Renal pelvis (tissue), 12 donors: ENCODE data around the gene FERD3L. TPM values are rescaled to one million over a fixed set of nuclear protein-coding genes. Genes with fewer than 3 reads are reported as not detected.
"Not testable (repeated sequence)": the region's sequence is repeated elsewhere in the genome, so short reads cannot be mapped to it uniquely, and the experiment has no call there.

Experiments
- DNase-seq: peaks from one replicate; pipeline ENCODE4 v3.0.0-alpha.2; 2013
- long read RNA-seq, 16 experiments: transcript quantifications; one replicate each; lab custom pipeline, GENCODE V29; 2026
- polyA plus RNA-seq, 3 donors: library from polyadenylated mRNA; unstranded; fragments of 120-200 nt; gene quantifications; one replicate each; pipeline ENCODE4 v1.2.1, GENCODE V29; 2013; ENCODE audit not compliant: insufficient read length in 3 of 3

The FERD3L gene, protein sequence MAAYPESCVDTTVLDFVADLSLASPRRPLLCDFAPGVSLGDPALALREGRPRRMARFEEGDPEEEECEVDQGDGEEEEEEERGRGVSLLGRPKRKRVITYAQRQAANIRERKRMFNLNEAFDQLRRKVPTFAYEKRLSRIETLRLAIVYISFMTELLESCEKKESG
- polyA plus RNA-seq = not detected
- long read RNA-seq, donor 1 = 0 reads
- long read RNA-seq, donor 2 = 0 reads
- long read RNA-seq, donor 3 = 0 reads
- long read RNA-seq, donor 4 = 0 reads
- long read RNA-seq, donor 5 = 0 reads
- long read RNA-seq, donor 6 = 0 reads
- long read RNA-seq, donor 7 = 0 reads
- long read RNA-seq, donor 8 = 0 reads
- long read RNA-seq, donor 9 = 0 reads
- long read RNA-seq, donor 10 = 0 reads
- long read RNA-seq, donor 11 = 0 reads
- long read RNA-seq, donor 12 = 0 reads
- long read RNA-seq, donor 13 = 0 reads
- long read RNA-seq, donor 14 = 0 reads
- long read RNA-seq, donor 15 = 0 reads
- long read RNA-seq, donor 16 = 0 reads

DNA sequence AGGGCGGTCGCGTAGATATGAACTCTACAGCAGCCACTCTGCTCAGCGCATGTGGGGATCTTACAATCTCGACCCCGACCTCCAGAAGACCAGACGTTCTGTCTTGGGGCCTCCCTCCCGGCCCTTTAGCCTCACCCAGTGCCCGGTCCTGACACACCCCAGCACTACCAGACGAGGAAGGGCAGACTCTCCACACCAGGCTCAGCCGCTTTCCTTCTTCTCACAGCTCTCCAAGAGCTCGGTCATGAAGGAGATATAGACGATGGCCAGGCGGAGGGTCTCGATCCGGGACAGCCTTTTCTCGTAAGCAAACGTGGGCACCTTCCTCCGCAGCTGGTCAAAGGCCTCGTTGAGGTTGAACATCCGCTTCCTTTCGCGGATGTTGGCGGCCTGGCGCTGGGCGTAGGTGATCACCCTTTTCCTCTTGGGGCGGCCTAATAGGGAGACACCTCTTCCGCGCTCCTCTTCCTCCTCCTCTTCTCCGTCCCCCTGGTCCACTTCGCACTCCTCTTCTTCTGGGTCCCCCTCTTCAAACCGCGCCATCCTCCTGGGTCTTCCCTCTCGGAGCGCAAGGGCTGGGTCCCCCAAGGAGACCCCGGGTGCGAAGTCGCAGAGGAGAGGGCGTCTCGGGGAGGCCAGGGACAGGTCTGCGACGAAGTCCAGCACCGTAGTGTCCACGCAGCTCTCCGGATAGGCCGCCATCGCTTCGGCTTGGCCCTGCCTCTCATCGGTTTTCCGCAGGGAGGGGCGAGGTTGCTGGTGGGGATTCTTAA, at the start of gene FERD3L:
TSS of gene FERD3L (minus strand) at position 761 of the 773 bp plus-strand sequence. CDS start at position 702, 59 bp downstream.
- DNase-seq = no peak

DNA sequence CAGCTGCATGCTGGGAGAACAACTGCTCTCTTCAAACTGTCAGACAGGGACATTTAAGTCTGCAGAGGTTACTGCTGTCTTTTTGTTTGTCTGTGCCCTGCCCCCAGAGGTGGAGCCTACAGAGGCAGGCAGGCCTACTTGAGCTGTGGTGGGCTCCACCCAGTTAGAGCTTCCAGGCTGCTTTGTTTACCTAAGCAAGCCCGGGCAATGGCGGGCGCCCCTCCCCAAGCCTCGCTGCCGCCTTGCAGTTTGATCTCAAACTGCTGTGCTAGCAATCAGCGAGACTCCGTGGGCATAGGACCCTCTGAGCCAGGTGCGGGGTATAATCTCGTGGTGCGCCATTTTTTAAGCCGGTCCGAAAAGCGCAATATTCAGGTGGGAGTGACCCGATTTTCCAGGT, 49.2 kb upstream of the FERD3L start:
- DNase-seq = not testable (repeated sequence)

DNA sequence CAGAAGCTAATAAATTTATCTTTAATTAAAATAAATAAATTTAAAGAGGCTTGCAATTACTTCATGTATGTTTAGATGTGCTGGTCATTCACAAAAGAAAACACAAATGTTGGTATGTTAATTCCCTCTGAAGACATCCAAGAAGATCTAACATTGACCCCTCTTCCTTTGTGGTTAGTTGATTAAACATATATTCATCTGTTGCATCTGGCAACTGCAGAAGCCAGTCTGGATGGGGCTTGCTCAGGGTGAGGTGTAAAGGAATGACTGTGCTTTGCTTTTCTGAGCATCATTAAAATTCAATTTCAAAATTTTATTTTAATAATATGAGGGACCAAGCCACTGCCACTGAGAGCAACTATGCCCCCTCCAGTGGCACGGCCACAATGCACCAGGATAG, 36.4 kb upstream of the FERD3L start:
- no peak for DNase-seq

DNA sequence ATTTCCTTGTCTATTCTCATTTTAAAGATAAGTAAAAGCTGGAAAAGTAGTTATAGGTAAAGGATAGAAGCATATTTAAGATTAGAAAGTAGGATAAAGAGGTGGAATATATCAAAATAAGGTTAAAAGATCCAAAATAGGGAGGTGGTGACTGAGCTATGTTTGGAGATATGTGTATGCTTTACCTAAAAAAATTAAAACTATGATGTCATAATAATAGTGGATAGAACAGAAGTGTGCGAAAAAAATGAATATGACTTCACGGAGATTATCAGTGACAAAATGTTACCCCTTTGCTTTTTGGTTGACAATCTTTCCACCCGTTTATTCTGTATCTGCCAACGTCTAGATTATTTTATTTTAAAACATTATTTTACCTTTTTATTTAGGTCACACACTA, 33.4 kb upstream of the FERD3L start:
- DNase-seq = no peak

DNA sequence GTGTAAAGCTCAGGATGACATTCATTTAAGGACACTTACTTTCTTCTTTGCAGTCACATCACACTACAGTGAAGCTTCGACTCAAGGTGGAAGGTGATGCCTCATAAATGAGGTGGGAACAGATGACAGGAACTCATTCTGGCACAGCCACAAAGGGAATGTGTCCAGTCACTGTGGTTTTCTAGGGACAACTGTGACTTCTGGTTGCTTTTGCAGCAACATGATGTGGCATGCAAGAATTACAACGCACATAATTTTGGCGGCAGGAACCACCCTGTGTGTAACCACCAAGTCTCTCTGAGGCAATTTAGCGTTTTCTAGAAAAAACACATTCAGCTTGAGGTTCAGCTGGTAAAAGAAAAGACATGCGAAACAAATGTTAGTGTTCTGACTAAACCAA, 32.0 kb upstream of the FERD3L start:
- no peak for DNase-seq

DNA sequence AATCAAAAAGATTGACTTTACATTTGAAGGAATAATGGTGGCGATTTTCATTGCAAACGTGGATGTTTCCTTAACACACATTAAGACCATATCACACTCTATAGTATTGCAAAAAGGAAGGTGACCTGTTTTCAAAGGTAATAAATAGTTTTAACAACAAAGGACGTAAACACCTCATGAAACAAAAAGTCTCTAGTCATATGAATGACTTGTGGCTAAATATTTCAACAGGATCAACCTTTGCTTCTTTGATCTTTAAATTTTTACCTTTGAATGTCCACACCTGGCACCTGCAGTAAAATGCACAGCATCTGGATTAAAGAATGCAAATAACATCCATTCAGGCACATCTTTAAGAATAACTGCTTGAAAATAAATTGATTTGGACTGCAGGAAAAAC, 30.0 kb upstream of the FERD3L start:
- no peak for DNase-seq

DNA sequence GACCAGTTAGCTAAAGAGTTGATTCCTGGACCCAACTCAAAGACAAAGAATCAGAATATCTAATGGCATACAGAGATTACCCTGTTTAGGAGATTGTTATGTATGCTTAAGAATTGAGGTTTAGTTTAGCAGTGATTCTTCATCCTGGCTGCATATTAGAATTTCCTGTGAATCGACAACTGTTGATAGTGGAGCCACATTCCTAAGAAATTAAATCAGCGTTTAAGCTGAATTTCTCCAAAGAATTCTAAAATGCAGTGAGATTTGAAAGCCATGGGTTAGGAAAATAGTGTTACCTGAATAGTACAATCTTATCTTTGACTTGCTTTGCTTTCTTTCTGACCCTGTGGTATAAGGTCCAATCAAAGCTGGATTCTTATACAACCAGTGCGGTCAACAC, 16.4 kb upstream of the FERD3L start:
- DNase-seq = no peak

DNA sequence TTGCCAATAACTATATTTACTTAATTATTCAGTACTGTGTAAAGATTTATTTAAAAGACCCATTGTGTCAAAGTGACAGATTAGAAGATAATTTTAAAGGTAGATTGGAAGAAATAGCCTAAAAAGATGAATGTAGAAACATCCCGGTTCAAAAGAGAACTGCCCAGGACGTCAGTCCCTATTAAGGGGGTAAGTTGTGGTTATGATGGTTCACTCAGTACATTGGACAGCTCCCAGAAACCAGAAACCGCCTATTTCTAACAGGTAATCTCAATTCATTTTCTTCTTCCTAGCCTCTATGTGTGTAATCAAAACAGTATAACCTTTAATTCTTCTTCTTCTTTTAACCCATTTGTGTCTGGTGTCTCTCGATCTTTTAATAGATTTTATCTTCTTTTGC, 1.5 kb upstream of the FERD3L start:
- DNase-seq = peak; percentile 48

DNA sequence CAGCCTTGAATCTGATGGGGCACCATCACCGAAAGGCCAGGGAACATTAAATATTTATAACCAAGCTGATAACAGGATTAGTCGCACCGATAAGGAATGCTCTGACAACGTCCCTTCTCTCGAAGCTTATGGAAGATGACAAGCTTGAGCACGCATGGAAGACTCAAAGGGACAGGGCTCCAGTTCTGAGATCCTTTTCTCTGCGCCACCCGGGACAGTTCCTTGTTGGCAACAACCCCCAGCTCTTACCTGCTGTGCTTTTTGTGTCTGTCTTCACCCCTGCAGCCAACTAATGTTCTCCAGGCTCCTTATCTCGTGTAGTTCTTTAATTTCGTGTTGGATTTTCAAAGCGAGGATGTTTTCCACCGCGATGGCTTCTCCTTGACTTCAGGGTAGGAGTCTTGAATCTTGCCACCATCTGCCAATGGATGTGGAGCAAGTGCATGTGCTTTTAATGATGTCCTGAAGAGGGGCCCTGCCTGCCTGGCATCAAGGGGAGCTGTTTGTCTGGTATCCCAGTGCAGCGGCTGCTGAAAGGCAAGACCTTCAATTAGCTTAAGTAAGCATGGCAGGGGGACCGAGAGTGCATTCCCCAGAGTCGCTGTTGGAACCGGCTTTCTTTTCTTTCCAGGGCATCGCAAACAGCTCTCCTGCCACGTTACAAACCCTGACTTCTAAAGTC, 354 bp upstream of the FERD3L start:
- no peak for DNase-seq

DNA sequence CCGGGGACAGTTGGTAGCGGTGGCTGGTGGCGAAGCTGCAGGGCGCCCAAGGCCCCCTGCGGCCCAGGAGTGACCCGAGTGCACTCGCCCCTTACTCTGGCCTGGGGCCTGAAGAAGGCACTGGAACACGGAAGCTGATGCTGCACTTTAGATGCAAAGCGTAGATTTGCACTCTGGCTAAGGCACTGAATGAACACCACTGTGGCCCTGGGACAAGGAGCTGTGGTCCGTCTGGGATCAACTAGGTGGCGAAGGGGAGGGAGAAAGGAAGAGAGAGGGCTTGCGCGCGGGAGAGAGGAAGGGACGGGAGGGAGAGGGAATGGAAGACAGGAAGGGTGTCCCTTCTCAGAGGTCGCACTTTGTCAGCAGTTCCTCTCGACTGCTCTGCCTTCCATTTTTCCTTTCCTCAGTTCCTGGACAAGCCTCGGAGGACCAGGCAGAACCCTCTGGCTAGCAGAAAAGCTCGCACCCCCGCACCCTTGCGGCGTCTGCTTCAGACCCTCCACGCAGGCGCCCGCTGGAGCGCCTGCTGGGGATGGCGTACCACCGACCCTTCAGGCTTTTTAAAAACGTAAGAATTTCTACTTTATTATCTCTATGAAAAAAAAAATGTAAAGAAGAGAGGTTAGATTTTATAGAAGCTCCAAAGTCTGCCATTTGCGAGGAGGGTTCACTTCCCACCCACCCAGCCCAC, 1.2 kb downstream of the FERD3L start:
- no peak for DNase-seq

DNA sequence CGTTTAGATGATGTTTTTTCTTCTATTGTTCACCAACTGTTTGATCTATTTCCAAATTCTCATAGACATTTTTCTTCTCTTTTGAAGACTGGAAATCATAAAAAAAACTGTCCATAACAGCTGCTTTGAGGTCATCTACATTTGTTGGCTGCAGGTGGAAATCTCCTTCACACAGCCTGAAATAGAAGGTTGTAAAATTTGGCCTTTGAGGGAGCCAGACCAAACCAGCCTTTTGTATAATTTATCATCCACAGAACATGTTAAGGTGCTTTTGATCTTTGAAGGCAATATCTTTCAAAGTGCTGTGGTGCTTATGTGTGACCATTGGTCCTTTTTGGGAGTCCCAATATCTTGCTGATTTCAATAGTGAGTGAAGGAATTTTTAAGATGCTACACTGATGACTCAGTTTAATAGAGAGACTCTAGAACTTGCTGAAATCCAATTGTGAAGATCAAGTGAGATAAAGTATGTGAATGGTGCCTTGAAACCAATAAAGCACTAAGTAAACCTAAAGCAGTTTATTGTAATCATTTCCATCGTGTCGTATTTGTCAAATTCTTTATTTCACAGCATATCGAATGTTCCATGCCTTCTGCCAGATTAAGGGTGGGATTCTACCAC, 5.4 kb downstream of the FERD3L start:
- DNase-seq = no peak

DNA sequence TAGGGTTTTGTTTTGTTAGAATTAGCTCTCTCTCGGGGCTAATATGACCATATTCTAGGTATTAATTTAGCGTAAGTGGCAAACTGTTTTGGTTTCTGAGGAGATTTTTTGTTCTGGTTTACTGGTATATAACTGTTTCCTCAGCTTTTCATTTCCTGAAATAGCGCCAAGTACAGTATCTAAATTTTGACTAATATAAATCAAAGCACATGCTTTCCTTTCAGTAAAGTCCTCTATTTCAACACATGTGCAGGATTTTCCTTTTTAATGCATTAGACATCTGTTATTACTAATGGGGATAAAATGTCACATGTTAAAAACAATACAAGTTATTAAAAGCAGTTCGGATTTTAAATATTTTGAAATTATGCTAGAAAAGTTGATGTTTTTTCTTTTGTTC, 11.3 kb downstream of the FERD3L start:
- DNase-seq = no peak

DNA sequence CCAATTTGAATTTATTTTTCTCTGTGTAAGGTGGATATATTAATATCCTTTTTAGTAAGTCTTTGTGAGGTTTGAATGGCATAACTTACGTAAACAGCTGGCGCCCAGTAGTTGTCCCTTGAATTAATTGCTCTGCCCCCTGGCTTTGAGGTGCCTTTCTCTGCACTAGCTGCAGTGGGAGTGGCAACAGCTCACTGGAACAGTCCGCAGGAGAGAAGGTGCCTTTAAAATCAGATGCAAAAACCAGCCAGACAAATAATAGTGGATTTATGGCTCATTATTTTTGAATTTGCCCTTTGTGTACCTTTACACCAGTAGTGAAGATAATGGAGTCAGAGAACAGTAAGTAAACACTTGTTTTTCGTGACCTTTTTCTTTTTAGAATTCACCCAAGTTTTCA, 11.8 kb downstream of the FERD3L start:
- DNase-seq = no peak

DNA sequence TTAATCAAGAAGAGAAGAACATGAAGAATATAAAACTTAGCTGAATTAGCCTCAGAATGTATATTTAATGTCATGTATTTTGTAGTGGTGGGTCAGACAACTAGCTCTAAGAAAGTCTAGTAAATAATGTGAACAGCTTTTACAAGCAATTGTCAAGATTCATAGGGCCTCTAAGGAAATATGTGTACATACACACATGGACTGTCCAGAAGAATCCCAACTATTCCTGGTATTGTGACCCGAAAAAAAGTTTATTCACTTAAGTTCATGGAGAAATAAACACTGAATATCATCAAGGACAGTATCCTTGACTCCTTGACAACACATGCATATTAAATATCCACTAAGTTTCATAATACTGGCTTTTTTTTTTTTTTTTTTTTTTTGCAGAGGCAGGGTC, 16.4 kb downstream of the FERD3L start:
- no peak for DNase-seq

DNA sequence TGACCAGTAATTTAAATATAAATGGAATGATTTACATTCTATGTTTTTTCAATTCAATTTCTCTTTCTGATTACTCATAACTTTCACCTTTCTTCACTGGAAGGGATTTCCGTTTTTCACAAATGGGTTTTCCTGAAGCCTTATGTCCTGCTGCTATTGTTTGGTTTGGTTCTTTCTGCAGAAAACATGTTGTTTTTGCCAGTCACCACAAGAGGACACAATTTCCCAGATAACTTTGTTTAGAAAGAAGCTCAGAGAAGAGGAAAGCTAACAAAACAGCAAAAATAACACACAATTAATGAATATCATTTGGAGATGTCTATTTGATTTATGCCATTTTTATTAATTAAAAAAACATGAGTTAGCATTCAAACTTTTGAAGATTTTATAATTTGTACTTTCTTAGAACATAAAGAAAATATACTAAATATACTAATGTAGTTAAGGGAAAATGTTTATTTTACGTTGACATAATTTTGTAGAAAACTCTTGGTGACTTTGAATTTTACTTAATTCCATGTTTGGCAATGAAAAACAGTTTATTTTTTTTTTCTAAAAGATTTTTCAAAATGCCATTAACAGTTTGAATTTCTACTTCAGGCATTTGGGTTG, 23.1 kb downstream of the FERD3L start:
- DNase-seq = no peak

DNA sequence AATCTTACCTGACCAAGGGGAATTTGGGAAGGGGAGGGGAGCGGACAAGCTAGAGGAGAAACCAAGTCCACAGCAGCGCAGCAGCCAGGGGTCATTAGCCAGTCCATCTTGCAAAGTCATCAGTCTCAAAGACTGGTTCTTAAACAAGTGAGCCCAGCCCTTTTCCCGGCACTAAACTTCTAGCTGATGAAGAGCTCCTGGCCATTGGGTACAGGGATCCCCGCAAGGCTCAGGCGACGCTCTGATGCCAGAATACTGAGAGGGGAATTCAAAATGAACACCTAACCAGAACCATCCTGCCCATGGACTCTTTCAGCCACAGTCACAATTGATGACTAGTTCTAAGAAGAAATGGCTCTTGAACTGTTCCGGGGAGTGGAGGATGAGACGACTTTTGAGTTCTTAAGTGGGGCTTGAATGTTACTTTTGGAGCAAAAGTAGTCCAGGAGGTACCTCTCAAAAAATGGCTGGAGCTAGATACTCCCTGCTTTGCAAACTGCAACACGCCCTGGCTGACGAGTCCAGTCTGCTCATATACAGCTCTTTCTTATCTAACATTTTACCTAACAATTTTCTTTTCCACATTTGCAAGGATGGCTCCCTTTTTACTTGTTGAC, 25.2 kb downstream of the FERD3L start:
- DNase-seq = no peak

DNA sequence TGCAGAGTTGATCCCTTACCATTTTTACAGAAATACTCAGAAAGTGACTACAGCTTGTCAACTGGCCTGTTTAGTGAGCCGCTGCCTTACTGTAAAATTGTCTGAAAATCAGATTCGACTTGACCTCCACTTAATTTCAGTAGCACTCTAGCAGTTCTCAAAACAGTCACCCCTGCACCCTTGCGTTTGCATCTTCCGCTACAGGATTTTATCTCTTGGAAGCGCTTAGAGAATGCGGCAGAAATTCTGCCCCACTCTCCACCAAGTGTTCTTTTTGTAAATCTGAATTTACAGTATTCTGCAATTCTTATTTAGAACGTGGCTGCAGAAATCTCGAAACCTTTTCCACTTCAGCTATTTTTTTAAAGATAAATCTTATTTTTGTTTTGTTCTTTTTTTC, 25.8 kb downstream of the FERD3L start:
- DNase-seq = no peak

DNA sequence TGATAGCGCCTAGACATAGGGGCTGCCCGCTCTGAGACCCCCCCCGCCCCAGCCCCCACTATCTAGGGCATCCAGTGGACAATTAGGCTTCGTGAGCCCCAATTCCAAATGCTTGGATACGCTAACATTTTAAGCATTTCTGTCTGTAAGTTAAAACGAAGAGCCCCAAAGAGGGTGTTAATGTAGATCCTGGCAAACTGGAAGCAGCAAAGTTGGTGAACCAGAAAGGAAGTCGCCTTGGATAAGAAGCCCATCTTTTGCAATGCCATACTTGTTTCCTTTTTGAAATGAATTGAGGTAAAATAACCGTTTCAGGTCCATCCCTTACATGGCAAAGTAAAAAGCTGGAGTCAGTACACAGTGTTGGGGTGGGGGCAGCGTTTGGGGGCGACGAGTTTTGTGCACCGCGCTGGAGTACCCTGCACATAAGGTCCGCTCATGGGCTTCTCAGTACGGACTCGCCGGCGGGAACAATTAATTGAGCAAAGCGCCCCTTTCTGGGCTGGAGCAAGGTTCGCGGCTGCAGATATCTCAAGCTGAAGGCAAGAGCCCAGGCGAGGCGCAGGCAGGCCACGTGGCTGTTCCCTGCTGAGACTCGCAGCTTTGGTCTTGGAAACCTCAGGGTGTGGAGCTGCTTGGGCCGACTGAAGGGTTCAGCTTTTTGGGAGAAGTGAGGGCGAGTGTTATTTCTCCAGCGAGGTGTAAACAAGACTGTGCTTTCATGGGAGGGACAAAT, 26.4 kb downstream of the FERD3L start:
- no peak for DNase-seq

DNA sequence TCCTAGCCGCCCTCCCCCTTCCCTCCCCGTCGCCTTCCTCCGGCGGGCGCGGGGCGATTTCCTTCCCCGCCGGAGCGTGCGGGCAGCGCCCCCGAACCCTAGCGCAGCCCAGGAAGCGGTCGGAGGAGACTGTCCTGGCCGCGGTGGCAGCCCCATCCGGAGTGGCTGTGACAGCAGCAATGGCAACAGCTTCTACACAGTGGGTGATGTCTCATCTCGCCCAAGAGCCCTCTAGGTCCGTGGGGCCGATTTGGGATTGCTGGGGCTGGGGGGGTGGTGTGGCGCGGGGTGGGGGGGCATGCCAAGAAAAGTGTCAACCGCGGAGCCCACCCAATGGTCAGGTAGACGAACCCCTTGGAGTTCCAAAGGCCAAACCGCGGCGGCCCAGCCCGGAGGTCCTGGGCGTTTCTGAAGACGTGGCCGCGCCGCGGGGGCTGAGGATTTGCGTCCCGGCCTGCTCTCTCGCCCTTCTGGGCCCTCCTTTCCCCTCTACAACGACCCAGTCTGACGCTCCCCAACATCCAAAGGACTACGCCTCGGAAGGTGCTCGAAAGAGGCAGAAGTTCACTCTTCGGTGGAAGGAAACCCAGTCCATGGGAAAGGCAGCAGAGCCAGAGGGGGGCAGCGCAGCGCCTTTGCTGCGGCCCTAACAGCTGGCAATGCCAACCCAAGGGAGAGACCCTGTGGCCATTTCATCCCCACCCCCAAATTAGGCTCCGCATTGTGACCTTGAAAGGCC, 27.2 kb downstream of the FERD3L start:
- DNase-seq = no peak
